NCI-H2029 (cell line): ENCODE data around the gene HOXC4.

ENCODE experiments used
- DNase-seq: peaks from one replicate; lab custom pipeline; 2025; lab: John Stamatoyannopoulos, UW

HOXC4 gene

GRCh38 chr12:54053751-54054741 is at the start of gene HOXC4:
Gene HOXC4, plus strand, starts transcription at chr12:54053835. Its CDS starts 88 bp downstream, at chr12:54053923.
- no peak for DNase-seq

GRCh38 chr12:54004063-54004840 is 49.4 kb upstream of the HOXC4 start:
- no peak for DNase-seq

GRCh38 chr12:54004841-54005530 is 48.6 kb upstream of the HOXC4 start:
- no peak for DNase-seq

DNA sequence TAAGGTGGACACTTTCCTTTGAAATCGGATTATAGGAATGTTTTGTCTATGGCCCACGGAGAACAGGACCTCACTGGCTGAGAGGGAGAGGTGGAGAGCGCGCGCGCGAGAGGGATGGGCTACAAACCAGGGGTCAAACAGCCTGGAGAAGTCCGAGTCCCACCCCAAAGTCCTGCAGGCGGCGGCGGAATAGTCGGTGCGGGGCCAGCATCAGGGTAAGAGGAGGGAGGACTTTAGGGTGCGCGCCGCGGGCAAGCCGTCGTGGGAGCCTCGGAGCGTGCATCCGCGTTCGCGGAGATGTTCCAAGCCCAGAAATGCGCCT is 48.1 kb upstream of the HOXC4 start:
- no peak for DNase-seq

DNA sequence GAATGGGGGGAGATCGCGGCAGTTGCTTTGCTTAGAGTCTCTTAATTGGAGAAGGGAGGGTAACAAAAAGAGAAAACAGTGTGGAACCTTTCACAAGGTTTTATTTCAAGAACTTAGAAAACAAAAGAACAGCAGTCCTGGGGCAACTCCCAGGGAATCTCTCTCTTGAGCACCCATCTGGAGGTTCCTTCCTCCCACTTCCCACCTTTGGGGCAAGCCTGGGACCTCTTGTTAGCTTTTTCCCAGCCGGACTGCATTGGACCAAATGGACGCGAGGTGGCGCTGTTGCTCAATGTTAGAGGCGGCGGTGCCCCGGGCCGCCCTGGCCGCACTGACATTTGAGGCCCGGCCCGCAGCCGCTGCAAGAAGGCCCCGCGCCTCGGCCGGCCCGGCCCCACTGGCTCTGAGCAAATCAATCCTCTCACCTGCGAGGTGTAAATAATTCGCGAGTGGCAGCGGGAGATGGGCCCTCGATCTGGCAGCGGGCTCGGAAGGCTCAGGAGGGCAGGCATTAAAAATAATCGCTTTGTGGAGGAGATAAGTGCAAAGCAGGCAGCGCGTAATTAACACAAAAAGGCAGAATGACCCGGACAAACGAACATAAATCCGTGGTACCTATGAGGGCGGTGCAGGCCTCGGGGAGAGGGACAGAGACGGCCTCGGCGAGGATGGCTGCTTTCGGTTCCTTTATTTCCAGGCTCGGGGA is 47.6 kb upstream of the HOXC4 start:
- DNase-seq = peak; percentile 31

- no peak for DNase-seq
These were observed 46.9 kb upstream of the HOXC4 start for GRCh38 chr12:54006559-54007220.

DNA sequence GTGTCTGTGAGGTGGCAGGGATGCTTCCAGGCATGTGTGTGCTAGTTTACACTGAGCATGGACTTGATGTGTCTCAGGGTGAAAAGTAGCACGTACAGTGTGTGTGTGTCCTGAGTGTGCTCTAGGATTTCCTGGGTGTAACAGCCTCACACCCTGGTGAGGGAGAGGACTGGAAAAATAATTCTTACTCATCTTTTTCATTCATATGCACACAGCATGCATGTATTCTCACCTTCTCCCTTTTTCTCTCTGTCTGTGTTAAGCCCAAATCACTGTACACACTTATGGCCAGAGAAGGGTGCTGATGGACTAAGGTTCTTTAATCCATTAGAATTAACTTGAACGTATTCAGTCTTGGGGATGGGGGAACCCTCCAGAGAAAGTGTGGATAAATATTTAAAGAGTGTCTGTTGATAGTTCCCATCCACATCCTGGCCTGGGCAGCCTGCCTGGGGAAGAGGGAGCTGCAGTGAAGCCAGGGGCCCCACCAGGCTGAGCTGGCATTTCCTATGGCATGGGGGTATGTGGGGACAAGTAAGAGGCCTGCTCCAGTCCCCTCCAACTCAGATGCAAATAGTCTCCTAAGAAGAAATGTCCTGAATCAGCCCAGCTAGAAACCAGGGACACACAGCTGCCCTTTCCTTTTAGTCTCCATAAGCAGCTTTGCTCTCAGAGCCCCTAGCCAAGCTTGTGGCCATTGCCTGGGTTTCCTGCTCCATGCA is 45.9 kb upstream of the HOXC4 start:
- DNase-seq = no peak

DNA sequence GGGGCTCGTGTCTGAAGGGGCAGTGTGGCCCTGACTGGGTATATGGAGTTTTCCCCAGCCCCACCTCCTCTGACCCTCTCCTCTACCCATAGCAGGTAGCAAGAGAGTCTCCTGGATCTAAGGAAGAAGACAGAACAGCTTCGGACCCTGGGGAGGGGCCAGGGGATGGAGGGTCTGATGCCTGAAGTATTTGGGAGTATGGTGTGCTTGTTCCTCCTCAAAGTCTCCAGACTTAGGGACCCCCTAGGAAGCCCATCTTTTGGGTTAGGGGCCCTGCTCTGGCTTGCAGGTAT is 45.4 kb upstream of the HOXC4 start:
- no peak for DNase-seq

- no peak for DNase-seq
These were observed 44.2 kb upstream of the HOXC4 start for GRCh38 chr12:54009171-54010052.

- DNase-seq = no peak
These were observed 43.3 kb upstream of the HOXC4 start for GRCh38 chr12:54010053-54010971.

DNA sequence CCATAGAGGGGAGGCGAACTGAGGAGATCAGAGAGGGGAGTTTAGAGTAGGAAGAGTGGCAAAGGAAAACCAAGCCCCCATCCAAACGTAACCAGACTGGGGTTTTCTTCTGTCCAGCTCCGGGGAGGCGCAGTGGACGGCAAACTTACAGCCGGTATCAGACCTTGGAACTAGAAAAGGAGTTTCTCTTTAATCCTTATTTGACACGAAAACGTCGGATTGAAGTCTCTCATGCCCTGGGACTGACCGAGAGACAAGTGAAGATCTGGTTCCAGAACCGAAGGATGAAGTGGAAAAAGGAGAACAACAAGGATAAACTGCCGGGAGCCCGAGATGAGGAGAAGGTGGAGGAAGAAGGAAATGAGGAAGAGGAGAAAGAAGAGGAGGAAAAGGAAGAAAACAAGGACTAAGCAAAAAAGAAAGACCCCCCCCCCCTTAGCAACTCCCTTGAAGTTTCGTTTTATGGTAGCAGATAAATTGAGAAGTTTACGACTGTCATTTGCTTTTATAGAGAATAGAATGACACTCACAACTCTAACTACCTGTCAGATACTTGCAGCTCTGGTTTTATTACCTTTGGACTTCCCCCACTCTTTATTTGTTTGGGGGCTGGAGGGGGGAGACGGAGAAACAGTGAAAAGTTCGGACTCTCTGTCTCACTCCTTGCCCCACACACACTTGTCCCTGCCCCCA is 42.5 kb upstream of the HOXC4 start:
- no peak for DNase-seq

DNA sequence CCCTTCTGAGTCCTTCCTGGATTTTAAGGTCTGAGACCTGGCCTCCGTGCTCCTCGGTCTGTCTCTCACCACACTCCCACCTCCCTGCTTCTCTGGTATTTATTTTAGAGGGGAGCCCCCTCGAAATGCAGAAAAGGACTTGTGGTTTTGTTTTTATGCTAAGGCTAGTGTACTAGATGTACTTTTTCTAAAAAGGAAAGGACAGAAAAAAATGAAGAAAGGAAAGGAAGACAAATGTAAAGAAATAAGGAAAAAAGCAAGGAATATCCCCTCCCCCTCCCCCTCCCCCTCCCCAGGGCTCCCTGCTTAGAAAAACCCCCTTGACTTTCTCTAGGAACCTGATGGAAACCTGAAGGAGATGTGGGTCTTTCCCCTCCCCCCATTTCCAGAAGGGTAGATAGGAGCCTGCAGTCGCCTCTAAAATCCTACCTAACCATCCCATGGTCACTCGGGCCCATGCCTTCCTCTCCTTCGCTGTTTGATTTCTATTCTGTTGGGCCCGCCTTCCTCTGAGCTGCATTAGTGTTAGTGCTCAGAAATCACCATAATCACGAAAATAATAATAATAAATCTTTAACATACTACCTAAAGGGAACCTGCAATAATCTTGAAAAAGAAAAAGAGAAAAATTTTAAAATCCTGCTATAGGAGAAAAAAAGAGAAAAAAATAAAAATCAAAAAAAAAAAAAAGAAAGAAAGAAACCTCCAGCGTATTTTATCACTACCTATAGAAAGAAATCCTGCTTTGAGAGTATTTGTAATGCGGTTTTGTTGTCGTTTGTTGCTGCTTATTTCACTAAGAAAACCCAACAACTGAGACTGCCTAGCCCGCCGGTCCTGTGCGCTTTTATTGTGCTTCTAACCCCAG is 41.7 kb upstream of the HOXC4 start:
- no peak for DNase-seq

DNA sequence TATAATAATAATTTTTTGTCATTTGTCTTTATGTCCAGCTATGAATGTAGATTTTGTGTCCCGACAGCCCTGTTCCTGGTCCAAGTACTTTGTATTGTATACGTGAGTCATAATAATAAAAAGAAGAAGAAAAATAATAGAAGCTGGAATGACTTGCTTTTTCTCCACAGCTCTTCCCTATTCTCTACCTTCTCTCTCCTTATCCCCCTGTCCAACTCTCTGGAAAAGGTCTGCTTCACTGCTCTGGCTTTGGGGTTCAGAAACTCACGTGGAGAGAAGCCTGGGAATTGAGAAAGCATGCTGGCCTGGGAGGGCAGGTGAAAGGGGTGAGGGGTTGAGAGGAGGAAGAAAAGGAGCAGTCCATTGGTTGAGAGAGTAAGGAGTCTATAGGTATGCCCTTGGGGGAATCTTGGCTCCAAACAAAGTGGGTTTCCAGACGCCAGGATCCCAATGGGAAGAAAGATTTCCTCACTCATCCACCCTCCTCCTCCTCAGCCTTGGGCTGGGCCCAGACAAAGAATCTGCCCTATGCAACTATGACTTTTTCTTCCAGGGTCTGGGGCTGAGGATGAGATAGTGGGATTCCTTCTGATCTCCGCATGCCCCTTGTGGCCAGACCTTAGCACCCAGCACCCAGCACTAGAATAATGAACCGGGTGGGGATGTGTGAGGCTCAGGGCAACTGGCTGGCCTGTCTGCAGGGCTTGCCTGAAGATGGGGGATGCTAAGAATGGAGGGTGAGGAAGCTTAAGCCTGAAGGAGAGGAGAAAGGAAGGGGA is 40.8 kb upstream of the HOXC4 start:
- DNase-seq = no peak

DNA sequence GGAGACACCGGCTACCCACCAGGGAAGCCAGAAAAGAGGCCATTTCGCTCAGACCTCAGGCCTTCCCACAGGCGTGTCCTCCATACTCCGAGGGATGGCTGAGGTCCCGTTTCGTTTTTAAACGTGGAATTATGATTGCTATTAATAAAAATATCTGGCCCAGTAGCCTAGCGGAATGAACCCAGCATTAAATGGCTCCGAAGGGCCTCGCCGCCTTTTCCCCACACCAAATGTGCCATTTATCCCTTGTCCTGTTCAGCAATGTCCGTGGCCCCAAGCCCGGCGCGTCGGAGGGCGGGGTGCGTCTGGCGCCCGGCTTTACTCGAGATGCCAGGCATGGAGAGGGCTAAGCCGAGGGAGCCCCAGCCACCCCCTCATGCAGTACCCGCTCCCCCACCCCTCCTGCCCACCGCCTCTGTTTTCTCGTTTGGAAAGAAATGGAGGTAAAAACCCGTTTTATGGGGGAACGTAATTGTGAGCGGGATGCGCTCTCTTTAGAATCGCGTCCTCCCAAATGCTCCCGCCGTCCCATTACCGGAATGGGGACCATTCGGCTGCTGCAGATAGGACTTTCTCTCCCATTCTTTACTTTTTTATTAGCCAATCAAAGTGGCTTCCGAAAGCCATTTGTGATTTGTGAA is 39.1 kb upstream of the HOXC4 start:
- DNase-seq = no peak

DNA sequence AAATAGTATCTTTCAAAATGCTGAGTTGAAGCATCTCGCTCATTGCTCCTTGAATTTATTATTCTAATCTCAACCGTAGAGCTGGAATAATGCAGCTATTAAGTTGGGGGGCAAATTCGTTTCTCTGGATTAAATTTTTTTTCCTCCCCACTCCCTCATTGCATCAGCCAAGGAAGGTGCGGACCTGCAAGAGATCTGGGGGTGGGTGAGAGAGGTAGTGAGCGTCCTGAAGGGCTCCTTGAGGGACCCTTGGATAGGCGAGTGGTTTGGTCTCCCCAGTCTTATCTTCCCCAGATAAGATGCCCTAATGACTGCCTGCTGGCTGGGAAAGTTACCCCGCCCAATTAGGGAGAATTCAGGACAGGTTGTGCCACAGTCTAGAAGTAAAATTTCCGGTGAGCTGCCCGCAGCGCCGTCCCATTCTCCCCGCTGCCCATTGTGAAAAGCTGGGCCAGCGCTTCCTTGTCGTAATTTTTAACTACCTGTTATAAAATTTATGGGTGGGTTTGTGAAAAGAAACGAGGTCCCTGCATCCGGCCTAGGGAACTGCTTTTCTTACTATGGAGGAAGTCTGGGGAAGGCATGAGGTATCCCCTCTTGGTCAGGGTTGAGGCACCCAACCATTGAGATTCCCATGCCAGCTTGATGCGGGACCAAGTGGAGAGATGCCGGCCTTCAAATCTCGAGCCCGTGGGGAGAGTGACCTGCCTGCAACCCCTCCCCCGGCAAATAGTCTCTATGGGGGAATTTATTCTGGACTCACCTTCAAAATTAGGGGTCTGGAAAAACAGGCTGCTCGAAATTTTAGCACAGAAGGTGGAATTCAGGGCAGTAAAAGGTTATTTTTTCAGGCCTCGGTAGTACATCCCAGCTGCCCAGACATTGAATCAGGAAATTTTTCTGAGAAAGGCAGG is 38.4 kb upstream of the HOXC4 start:
- no peak for DNase-seq
